ENCODE results near the gene INSR. TPM values are rescaled to one million over a fixed set of nuclear protein-coding genes. Genes with fewer than 3 reads are reported as not detected.
A peak's percentile ranks its signal among the peaks of the same experiment; 100 is the strongest.

INSR gene
- total and polyA plus RNA-seq, 10 of the 15 experiments (the other 5 are each of a cell fraction or from before 2014, with no cell fraction given): 4.2 to 34.9 (median 13.6) TPM

DNA sequence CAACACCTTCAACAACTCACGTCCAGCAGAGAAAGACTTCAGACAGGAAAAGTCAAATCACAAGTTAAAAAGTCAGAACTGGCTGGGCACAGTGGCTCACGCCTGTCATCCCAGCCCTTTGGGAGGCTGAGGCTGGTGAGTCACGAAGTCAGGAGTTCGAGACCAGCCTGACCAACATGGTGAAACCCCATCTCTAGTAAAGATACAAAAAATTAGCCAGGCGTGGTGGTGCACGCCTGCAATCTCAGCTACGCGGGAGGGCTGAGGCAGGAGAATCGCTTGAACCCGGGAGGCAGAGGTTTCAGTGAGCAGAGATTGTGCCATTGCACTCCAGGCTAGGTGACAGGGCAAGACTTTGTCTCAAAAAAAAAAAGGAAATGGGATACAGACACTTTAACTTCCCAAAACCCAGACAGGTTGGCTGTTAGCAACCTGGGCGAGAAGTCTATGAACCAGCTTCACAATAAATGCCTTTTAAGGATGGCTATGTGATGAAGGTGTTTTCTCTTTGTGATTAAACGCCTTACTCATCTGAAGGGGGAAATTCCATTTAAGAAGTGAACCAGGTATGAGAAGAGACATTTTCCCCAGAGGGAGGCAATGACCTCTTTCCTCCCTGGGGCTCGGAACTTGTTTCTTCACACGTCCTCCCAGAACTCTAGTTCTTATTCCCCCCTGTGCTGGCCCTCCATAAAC is 80.4 kb downstream of the INSR start (continued):
- TF ChIP-seq MTA2 (IDR thresholded peaks at IDR 0.05; ENCODE audit: low read depth): peak; percentile 26; the same call in 1 of the 2 replicates
- TF ChIP-seq, protein P1, sequence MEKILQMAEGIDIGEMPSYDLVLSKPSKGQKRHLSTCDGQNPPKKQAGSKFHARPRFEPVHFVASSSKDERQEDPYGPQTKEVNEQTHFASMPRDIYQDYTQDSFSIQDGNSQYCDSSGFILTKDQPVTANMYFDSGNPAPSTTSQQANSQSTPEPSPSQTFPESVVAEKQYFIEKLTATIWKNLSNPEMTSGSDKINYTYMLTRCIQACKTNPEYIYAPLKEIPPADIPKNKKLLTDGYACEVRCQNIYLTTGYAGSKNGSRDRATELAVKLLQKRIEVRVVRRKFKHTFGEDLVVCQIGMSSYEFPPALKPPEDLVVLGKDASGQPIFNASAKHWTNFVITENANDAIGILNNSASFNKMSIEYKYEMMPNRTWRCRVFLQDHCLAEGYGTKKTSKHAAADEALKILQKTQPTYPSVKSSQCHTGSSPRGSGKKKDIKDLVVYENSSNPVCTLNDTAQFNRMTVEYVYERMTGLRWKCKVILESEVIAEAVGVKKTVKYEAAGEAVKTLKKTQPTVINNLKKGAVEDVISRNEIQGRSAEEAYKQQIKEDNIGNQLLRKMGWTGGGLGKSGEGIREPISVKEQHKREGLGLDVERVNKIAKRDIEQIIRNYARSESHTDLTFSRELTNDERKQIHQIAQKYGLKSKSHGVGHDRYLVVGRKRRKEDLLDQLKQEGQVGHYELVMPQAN (conservative IDR thresholded peaks at IDR 0.05): 0 out of 2 replicates have a peak, but pooled peaks have one; percentile 41
- TF ChIP-seq IKZF2 (IDR thresholded peaks at IDR 0.05): peak; percentile 39 to 57
- peak; percentile 64; the same call in 1 of the 2 replicates for TF ChIP-seq NFIC (IDR thresholded peaks at IDR 0.05; ENCODE audit: low read depth, low read length)
- peak; percentile 70 for TF ChIP-seq IKZF1 (conservative IDR thresholded peaks at IDR 0.05)
- TF ChIP-seq, protein P2, sequence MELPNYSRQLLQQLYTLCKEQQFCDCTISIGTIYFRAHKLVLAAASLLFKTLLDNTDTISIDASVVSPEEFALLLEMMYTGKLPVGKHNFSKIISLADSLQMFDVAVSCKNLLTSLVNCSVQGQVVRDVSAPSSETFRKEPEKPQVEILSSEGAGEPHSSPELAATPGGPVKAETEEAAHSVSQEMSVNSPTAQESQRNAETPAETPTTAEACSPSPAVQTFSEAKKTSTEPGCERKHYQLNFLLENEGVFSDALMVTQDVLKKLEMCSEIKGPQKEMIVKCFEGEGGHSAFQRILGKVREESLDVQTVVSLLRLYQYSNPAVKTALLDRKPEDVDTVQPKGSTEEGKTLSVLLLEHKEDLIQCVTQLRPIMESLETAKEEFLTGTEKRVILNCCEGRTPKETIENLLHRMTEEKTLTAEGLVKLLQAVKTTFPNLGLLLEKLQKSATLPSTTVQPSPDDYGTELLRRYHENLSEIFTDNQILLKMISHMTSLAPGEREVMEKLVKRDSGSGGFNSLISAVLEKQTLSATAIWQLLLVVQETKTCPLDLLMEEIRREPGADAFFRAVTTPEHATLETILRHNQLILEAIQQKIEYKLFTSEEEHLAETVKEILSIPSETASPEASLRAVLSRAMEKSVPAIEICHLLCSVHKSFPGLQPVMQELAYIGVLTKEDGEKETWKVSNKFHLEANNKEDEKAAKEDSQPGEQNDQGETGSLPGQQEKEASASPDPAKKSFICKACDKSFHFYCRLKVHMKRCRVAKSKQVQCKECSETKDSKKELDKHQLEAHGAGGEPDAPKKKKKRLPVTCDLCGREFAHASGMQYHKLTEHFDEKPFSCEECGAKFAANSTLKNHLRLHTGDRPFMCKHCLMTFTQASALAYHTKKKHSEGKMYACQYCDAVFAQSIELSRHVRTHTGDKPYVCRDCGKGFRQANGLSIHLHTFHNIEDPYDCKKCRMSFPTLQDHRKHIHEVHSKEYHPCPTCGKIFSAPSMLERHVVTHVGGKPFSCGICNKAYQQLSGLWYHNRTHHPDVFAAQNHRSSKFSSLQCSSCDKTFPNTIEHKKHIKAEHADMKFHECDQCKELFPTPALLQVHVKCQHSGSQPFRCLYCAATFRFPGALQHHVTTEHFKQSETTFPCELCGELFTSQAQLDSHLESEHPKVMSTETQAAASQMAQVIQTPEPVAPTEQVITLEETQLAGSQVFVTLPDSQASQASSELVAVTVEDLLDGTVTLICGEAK (IDR thresholded peaks at IDR 0.05; ENCODE audit: borderline replicate concordance): no peak
- TF ChIP-seq GATAD2B (conservative IDR thresholded peaks at IDR 0.05; ENCODE audit: low read depth): peak; percentile 81
- no peak for TF ChIP-seq ASH2L (IDR thresholded peaks at IDR 0.05; ENCODE audit: borderline replicate concordance, low read depth)
- TF ChIP-seq, protein P3, sequence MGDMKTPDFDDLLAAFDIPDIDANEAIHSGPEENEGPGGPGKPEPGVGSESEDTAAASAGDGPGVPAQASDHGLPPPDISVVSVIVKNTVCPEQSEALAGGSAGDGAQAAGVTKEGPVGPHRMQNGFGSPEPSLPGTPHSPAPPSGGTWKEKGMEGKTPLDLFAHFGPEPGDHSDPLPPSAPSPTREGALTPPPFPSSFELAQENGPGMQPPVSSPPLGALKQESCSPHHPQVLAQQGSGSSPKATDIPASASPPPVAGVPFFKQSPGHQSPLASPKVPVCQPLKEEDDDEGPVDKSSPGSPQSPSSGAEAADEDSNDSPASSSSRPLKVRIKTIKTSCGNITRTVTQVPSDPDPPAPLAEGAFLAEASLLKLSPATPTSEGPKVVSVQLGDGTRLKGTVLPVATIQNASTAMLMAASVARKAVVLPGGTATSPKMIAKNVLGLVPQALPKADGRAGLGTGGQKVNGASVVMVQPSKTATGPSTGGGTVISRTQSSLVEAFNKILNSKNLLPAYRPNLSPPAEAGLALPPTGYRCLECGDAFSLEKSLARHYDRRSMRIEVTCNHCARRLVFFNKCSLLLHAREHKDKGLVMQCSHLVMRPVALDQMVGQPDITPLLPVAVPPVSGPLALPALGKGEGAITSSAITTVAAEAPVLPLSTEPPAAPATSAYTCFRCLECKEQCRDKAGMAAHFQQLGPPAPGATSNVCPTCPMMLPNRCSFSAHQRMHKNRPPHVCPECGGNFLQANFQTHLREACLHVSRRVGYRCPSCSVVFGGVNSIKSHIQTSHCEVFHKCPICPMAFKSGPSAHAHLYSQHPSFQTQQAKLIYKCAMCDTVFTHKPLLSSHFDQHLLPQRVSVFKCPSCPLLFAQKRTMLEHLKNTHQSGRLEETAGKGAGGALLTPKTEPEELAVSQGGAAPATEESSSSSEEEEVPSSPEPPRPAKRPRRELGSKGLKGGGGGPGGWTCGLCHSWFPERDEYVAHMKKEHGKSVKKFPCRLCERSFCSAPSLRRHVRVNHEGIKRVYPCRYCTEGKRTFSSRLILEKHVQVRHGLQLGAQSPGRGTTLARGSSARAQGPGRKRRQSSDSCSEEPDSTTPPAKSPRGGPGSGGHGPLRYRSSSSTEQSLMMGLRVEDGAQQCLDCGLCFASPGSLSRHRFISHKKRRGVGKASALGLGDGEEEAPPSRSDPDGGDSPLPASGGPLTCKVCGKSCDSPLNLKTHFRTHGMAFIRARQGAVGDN (IDR thresholded peaks at IDR 0.05): 0 out of 2 replicates have a peak, but pooled peaks have one; percentile 63
- no peak for TF ChIP-seq SREBF1 (IDR thresholded peaks at IDR 0.05; ENCODE audit: low read length)
- TF ChIP-seq PAX5 (IDR thresholded peaks at IDR 0.05; ENCODE audit: borderline replicate concordance, low read depth, low read length): no peak
- TF ChIP-seq EGR1 (IDR thresholded peaks at IDR 0.05; ENCODE audit: borderline replicate concordance in 1 of 2, low read depth in 2 of 2, low read length in 2 of 2): no peak
- TF ChIP-seq HCFC1 (IDR thresholded peaks at IDR 0.05; ENCODE audit: low read length): no peak
- TF ChIP-seq SMAD5 (IDR thresholded peaks at IDR 0.05; ENCODE audit: low read depth): no peak
- peak; percentile 35; the same call in 1 of the 2 replicates for TF ChIP-seq SPI1 (IDR thresholded peaks at IDR 0.05; ENCODE audit: borderline replicate concordance, insufficient read depth, low read depth, low read length)
- 0 out of 2 replicates have a peak, but pooled peaks have one; percentile 21 for TF ChIP-seq TCF12 (IDR thresholded peaks at IDR 0.05; ENCODE audit: low read depth, low read length)
- TF ChIP-seq SRF (IDR thresholded peaks at IDR 0.05; ENCODE audit: low read depth in 2 of 2, low read length in 2 of 2): peak in 1 of 2 experiments; percentile 85; a peak in 2 of 4 replicates
- TF ChIP-seq, protein P4, sequence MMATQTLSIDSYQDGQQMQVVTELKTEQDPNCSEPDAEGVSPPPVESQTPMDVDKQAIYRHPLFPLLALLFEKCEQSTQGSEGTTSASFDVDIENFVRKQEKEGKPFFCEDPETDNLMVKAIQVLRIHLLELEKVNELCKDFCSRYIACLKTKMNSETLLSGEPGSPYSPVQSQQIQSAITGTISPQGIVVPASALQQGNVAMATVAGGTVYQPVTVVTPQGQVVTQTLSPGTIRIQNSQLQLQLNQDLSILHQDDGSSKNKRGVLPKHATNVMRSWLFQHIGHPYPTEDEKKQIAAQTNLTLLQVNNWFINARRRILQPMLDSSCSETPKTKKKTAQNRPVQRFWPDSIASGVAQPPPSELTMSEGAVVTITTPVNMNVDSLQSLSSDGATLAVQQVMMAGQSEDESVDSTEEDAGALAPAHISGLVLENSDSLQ (IDR thresholded peaks at IDR 0.05): peak; percentile 48; the same call in 1 of the 2 replicates

Data from GM12878 (cell line).